LNCaP clone FGC (cell line): ENCODE data around the gene CALM3.

ENCODE experiments used
- DNase-seq: peaks from one replicate; pipeline ENCODE4 v3.0.0-alpha.2; 2011; ENCODE audit warnings: low read depth
- H3K4me3 ChIP-seq: 2 replicates; pipeline ENCODE4 v1.5.1; 2011; ENCODE audit warnings: mild to moderate bottlenecking, low read depth, low read length, control low read depth
- CTCF ChIP-seq: IDR thresholded peaks from 2 replicates; pipeline ENCODE4 v1.5.1; 2012; ENCODE audit warnings: mild to moderate bottlenecking; ENCODE audit not compliant: control insufficient read depth, insufficient read depth; ENCODE audit errors: extremely low read depth

The CALM3 gene

DNA sequence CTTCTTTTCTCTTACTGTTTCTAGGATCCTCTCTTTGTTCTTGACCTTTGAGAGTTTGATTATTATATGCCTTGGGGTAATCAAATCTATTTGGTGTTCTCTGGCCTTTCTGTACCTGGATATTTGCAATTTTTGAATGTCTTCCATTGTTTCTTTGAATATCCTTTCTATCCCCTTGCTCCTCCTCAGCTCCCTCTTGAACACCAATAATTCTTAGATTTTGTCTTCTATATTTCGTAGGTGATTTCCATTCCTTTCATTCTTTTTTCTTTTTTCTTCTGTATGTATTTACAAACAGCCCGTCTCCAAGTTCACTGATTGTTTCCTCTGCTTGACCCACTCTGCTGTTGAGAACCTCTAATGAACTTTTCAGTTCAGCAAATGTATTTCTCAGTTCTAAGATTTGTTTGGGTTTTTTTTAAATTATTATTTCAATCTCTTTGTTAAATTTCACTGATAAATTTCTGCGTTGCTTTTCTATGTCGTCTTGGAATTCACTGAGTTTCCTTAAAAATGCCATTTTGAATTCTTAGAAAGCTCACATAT is 2.7 kb upstream of the CALM3 start:
- H3K4me3 ChIP-seq = no peak overlapping the region
- no peak for TF ChIP-seq CTCF
- DNase-seq = no peak

DNA sequence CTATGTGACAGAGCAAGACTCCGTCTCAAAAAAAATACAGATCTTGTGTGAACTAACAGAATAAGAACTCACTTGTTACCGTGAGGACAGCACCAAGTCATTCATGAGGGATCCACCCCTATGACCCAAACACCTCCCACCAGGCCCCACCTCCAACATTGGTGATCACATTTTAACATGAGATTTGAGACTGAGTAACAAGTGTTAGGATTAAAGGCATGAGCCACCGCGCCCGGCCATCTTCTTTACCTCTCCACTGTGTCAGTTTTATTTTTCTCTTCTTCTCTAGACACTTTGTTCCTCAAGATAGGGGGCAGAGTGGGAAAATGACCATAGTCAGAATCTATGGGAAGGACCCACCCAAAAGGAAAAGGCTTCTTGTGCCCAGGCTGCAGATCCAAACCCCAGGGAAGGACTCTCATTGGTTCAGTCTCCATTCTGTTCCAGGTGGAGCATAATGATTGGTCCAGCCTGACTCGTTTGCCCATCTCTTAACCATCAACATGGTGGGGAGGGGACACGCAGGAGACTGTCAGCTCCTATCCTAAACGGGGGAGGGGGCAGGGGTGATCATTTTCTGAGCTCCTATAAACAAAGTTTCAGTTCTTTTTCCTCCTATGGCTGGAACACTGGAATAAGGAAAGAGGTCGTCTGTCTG is 1.3 kb upstream of the CALM3 start:
- DNase-seq = no peak
- TF ChIP-seq CTCF = no peak
- H3K4me3 ChIP-seq = peak overlapping the region; percentile 75

GRCh38 chr19:46600384-46601317 is 479 bp upstream of the CALM3 start:
- DNase-seq = peak; percentile 87
- peak overlapping the region; percentile 75 for H3K4me3 ChIP-seq
- no peak for TF ChIP-seq CTCF

DNA sequence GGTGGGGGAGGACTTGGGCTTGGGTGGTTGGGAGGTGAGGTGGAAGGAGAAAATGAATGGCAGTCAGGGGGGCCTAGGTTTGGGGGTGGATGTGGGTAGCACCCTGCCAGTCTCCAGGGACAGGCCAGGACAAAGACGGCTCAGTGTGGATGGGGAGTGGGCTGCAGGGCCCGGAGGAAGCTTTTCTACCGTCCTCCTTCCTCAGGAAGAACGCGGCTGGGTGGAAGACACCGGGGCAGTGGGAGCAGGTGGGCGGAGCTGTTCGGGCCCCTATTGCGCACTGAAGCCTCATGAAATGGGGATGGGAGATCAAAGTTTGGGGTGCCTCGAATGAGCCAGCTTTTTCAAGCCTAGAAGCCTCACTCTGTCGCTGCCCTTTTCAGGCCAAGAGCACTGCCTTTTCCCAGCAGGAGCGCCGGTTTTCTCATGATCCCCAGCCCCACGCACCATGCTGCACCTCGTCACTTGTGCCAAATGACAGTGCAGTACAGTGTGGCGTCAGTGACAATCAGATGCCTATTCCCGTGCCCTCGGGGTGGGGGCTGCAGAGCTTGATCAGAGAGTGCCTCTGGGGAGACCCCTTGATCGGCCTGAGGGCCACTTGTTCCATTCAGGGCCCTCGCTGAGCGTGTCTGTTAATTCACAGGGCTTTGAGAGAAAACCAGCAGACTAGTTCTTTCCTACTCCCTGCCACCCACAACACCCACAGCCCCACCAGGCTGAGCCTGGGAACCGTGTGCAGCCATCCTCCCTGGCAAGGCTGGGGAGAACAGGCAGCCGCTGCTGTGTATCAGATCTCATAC is 1.5 kb downstream of the CALM3 start:
- no peak for TF ChIP-seq CTCF
- DNase-seq = no peak
- H3K4me3 ChIP-seq = peak overlapping the region; percentile 75

DNA sequence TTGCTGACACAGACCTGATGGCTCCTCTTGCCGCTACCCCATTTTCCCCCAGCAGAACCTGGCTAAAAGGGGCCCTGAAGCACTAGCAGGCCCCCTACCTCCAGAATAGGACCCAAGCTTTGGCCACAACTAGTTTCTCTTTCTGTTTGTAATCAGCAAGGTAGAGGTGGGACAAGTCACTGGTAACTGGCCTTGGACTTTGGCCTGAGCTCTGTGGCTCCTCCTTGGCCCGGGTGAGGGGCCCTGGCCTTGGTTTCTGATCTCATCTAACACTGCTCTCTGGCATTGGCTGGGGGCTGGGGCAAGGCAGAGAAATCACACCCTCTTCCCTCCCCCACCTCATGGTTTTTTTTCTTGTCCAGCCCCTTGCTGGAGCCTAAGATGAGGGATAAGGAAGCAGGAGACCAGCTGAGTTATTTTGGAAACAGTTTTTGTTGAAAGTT is 2.1 kb downstream of the CALM3 start:
- DNase-seq = no peak
- H3K4me3 ChIP-seq = peak overlapping the region; percentile 75
- no peak for TF ChIP-seq CTCF

DNA sequence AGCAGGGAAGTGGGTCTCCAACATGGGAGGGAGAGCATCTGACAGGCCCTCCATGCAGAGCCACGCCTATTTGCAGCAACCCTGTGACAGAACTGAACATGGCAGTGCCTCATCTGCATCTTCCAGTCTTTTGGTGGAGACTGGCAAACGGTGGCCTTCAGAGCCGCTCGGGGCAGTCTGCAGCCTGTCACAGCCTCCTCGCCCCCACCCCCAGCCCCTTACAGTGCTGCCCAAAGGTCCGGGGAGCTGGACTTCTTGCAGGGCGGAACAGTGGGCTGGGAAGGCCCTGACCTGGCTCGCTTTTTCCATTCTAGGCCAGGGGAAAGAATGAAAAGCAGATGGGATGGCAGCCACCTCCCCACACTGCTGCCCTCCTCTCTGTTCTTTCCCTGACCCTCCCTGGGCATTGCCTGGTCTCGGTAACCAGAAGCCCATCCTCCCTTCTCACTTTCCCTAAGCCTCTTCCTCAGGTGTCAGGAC is 2.7 kb downstream of the CALM3 start:
- TF ChIP-seq CTCF = no peak
- no peak overlapping the region for H3K4me3 ChIP-seq
- no peak for DNase-seq
